ENCODE data around the gene MRAS.
"Not testable (repeated sequence)": the region's sequence is repeated elsewhere in the genome, so short reads cannot be mapped to it uniquely, and the experiment has no call there.

MRAS gene

DNA sequence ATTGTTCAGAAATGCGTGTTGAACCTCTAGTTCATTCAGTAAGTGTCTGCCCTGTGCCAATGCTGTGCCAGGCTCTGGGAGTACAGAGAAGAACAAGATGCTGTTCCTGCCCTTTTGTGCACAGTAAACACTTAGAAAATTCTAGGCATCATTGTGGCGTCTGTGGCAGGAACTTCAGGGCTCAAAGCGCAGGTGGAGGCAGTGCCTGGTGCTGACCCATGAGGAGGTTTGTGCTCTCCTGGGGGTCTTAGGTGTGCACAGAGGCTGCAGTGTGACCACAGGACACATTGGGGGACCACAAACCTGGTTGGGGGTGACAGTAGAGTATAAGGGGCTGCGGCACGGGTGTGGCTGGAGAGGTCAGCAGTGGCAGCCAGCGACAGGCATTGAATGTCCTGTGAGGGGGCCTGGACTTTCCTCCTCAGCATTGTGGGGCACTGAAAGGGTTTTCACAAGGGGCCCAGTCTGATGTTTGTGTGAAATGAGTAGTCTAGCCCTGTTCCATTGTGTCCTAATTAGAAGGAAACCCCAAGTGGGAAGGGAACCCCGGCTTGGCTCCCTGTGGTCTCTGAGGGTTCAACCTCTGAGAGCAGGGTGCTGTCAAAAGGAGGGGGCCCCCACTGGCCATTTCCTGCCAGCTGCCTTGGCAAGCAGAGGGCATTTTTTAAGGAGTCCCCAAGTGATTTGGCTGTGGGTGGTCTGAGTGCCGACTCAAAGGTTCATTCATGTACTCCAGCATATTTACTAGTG, 20.9 kb downstream of the MRAS start:
- no peak for DNase-seq

DNA sequence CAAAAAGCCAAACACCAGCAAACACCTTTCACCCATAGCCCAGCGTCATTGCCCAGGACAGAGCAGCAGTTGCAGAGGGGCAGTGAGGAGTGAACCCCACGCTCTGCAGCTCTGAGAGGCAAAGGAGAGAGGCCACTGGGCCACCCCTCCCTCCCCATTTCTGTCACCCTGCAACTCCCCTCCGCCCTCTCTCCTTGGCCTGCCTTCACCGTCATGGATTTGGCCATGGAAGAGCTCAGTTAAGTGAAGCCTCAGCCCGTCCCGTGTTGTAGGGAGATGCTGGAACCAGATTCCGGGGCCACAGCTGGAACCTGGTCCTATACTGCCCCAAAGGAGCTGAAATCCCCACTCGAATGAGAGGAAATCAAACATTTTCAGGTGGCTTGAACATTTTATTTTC, 21.9 kb downstream of the MRAS start:
- no peak for DNase-seq

DNA sequence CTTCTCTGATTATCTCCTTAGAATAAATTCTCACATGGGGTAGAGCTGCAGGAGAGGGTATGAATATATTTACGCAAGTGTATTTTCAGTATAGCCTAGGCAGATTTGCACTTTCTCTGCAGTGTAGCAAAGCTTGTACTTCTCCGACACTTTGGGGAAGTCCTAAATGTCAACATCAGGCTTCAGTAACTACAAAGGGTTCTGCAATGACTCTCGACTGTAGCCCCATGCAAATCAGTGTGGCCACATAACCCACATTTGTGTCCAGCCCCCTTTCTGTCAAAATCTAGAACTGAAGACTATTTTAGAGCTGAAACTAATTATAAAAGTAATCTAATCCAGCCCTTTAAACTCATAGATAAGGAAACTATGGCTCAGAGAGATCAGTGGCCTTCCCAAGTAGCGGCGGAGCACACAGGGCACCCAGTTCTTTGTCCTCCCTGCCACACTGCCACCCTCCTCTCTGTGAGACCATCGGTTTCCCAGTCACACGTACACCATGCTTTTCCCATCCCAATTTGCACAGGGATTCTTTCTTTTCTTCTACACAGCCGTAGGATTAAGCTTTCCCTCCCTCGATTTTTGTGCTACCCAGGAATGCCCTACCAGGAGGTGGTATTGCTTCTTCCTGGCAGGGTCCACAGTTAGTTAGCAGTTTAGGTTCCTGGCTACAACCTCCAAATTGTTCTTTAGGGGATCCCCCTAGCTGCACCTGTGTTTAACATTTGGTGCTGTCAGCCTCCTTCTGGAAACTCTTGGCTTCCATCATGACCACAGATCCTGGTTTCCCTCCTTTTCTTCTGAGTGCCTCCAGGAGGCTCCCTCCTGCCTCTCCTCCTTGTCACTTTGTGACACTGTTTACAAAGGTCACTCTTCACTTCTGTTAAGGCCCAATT, 22.9 kb downstream of the MRAS start:
- DNase-seq, result no peak

DNA sequence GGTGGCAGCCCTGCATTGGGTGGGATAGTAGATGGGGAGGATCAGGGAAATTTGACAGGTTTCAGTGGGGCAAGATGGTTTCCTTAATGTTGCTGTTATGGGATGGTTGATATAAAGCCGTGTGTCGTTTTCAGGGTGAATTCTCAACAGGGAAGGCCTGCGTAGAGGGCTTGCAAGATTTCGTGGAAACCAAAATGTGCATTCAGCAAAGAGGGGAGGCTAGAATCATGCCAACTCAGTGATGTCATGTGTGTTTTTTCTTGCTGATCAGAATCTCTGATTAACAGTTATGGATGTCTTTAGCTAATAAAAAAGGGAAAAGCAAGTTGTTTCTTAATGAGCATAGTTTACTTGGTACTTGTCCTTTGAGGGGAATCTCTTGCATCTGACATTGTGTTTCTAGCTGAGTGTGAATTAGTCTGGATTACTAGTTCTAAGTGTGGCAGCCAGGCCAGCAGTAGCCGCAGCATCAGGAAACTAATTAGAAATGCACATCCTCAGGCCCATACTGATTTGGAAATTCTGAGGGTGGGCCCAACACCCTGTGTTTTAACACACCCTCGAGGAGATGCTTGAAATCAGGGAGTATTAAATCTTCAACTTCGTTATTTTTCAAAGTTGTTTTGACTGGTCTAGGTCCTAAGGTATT, 24.8 kb downstream of the MRAS start:
- DNase-seq, result no peak

DNA sequence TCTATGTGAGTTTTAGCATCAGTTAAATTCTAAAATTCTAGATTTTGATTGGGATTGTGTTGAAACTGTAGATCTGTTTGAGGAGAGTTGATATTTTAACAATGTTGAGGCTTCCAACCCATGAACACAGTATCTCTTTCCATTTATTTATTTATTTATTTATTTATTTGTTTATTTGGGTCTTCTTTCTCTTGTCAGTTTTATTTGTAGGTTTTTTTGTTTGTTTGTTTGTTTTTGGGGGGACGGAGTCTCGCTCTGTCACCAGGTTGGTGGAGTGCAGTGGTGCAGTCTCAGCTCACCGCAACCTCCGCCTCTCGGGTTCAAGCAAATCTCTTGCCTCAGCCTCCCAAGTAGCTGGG, 25.3 kb downstream of the MRAS start:
- no peak for DNase-seq

DNA sequence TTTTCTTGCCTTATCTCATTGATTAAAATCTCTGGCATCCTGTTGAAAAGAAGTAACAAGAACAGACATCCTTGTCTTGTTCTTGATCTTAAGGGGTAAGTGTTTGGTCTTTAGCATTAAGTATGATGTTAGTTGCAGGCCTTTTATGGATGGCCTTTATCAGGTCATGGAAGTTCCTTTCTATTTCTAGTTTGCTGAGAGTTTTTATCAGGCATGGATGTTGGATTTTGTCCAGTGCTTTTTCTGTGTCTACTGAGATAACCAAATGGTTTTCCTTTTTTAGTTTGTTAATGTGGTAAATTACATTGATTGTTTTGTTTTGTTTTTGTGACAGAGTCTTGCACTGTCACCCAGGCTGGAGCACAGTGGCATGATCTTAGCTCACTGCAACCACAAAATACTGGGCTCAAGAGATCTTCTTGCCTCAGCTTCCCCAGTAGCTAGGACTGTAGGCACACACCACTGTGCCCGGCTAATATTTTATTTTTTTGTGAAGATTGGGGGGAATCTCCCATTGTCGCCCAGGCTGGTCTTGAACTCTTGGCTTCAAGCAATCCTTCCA, 26.3 kb downstream of the MRAS start:
- no peak for DNase-seq

DNA sequence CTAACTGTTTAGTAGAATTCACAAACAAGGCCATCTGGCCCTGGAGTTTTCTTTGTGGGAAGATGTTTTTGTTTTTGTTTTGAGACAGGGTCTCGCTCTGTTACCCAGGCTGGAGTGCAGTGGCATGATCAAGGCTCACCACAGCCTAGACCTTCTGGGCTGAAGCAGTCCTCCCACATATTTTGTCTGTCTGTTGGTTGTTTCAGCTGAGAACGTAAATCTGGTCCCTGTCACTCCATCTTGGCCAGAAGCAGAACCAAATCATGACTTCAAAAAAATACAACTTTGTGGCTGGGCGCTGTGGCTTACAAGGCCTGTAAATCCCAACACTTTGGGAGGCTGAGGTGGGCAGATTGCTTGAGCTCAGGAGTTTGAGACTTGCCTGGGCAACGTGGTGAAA, 27.1 kb downstream of the MRAS start:
- no peak for DNase-seq

DNA sequence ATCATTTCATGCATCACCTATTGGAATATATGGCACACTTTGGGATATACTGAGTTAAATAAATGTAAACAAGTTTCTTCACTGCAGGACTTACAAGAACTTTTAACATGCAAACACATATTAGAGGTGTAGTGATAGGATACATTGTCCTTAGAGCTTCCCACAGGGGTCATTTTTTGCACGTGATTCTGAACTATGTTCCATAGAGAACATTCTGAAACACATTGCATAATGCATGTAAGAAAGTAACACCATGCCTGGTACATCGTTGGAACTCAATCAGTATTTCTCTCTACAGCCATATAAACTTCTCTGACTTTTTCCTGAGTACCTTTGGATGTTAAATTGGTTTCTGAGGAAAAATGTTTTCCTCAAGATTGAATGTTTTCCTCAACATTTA, 28.3 kb downstream of the MRAS start:
- no peak for DNase-seq

DNA sequence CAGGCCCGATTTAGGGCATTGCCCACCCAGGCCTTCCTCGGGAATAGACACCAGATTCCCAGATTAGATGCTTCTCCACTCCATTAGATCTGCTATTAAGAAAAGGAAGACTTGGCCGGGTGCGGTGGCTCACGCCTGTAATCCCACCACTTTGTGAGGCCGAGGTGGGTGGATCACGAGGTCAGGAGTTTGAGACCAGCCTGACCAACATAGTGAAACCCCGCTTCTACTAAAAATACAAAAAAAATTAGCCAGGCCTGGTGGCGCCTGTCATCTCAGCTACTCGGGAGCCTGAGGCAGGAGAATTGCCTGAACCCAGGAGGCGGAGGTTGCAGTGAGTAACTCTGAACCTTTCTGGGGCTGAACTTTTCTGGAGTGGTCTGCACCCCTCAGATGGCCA, 28.8 kb downstream of the MRAS start:
- not testable (repeated sequence) for DNase-seq

DNA sequence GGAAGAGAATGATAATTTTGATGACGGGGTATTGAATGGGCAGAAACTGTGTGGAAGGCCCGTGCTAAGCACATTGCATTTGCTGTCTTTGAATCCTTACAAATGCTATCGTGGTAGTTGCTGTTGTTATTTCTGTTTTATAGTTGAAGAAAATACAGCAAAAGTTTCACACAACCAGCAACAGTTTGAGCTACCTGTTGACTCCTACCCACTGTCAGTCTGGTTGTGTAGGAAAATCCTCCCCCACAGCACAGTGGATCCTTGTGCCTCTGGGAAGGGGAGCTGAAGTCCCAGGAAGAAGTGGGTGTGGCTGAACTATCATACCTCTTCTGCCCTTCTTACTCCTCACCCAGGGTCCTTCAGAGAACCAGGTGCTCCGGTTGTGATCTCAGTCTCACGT, 29.4 kb downstream of the MRAS start:
- no peak for DNase-seq

DNA sequence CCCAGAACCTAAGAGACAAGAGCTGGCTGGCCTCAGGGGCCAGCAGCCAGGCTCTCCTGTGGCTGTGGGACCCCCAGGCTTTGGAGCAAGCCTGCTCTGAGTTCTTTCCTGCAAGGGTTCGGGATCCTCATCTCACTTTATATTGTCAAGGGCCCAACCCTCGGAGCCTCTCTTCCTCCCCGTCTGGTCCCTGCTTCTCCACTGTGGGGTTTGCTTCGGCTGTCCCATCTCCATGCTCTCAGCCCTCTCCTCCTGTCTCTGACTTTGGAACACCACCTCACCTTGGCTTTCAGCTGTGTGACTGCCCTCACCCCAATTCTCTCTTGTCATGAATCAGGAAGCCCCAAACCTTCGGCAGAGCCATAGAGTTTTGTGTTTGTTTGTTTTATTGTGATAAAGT, 30.0 kb downstream of the MRAS start:
- no peak for DNase-seq

DNA sequence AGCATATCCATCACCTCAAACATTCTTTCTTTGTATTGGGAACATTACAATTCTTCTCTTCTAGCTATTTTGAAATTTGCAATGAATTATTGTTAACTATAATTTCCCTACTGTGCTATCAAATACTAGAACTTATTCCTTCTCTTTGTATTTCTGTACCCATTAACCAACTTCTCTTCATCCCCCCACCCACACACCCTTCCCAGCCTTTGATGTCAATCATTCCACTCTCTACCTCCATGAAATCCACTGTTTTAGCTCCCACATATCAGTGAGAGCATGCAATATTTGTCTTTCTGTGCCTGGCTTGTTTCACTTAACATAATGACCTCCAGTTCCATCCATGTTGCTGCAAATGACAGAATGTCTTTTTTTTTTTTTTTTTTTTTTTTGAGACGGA, 30.6 kb downstream of the MRAS start:
- no peak for DNase-seq

DNA sequence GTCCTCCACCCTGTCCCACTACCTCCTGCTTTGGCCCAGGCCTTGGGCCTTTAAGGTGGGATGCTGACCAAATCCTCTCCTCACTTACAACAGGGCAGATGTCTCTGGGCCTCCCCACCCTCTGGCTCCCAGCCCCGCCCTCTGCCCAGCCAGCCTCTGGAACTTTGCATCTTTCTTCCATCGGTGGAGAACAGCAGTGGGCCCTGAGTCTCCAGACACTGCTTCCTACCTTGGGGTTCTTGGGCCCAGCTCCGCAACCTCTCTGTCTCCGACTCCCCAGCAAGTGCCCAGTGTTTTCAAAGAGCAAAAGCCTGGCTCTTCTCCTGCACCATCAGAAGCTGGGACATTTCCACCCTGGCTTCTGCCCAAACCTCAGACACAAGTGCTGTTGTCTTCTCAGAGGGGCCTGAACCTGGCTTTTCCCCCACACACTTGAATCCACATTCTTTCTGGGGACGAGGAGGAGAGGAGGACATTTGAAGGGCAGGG, 33.1 kb downstream of the MRAS start:
- no peak for DNase-seq

DNA sequence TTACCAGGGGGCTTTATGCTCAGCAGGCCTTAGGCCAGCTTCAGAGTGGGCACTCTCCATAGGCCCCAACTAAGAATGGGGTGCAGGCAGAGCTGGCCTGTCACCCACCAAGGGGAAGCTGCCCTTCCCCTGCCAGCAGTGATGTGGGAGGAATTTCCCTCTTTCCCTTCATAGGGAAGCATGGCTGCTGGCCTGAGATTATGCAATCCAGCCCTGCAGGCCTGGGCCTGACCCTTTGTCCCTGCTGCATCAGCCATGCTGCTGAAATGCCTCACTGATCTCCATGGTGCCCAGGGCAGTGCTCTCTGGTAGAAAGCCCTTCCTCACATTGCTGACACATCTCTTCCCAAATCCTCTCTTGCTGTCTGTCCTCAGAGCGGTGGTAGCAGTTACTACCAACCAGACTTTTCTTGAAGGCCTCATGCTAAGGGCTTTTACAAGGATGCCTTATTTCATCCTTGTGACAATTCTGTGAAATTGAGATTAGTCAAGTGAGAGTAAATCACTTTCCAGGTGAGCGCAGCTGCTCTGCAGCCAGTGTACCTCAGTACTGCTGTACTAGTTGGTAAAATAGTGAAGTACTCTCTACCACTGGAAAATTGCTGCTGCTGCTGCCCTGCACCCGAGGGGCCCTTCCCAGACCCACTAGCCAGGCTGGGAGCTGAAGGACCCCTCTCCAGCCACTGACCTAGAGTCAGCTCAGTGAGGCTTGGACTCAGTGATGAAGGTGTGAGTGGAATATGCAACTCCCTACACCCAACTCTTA, 33.8 kb downstream of the MRAS start:
- no peak for DNase-seq

DNA sequence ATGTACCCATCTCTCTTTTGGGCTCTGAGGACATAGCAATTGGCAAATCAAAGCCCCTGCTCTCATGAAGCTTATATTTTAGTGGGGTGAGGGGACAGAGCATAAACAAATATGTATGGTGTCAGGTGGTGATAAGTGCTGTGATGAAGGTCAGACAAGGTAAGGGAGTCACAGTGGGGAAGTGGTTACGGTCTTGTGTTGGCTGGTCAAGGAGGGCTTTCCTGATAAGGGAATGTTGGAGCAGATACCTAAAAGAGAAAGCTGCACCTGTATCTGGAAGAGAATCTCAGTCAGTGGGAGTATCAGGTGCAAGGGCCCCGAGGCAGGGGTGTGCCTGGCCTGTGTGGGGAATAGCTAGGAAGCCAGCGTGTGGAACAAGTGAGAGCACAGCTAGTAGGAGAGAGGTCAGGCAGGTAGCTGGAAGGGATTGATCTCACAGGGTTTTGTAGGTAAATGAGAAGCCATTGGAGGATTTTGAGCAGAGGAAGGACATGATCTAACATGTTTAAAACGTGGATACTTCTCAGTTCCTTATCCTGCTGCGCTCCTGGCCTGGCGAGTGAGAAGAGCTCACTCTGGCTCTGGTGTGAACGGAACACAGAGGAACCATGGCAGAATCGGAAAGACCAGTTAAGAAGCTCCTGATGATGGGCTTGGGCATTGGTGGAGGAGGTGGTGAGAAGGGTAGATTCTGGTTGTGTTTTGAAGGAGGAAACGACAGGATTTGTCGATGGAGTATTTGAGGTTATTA, 35.5 kb downstream of the MRAS start:
- DNase-seq, result no peak

DNA sequence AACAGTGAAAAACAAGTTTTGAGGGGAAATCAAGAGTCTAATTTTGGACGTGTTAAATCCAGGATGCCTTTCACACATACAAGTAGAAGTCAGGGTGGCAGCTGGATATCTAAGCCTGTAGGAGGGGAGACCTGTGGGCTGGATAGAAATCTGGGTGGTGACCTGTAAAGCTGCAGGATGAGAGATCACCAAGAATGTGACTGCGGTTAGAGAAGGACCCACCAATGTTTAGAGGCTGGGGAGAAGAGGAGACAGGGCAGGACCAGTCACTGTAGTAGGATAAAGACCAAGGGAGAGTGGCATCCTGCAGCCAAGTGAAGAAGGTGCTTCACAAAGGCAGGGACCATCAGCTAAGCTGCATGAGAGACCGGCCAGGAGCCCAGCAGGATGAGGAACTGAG, 36.2 kb downstream of the MRAS start:
- DNase-seq, result no peak

DNA sequence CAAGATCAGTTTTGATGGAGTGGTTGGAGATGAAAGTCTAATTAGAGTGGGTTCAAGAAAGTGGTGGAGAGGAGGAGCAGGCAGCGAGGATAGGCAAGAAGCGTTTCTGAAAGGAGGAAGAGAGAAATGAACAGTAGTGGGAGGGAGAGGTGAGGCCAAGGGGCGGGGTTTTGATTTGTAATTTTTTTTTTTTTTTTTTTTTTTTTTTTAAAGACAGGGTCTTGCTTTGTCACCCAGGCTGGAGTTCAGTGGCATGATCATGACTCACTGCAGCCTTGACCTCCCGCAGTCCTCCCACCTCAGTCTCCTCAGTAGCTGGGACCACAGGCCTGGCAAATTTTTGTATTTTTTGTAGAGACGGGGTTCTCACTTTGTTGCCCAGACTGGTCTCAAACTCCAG, 36.6 kb downstream of the MRAS start:
- DNase-seq, result no peak

DNA sequence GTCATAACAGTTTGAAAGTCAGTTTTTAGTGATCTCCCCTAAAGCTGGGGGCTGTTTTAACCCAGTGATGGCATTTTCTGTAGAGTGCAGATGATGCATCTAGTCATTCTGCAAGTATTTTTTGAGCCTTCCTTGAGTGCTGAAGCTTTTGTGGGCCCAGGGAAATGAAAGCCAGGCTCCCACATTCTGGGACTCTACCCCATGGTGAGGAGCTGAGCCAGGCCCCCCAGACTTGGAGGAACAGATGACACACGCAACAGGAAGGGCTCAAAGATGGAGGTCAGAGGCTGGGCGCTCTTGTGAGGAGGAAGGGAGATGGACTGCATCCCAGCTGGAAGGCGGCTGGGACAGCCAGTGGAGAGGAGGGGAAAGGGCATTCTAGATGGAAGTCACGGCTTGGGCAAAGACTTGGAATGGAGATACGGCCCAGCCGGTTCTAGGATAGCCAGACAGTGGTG, 40.8 kb downstream of the MRAS start:
- no peak for DNase-seq

DNA sequence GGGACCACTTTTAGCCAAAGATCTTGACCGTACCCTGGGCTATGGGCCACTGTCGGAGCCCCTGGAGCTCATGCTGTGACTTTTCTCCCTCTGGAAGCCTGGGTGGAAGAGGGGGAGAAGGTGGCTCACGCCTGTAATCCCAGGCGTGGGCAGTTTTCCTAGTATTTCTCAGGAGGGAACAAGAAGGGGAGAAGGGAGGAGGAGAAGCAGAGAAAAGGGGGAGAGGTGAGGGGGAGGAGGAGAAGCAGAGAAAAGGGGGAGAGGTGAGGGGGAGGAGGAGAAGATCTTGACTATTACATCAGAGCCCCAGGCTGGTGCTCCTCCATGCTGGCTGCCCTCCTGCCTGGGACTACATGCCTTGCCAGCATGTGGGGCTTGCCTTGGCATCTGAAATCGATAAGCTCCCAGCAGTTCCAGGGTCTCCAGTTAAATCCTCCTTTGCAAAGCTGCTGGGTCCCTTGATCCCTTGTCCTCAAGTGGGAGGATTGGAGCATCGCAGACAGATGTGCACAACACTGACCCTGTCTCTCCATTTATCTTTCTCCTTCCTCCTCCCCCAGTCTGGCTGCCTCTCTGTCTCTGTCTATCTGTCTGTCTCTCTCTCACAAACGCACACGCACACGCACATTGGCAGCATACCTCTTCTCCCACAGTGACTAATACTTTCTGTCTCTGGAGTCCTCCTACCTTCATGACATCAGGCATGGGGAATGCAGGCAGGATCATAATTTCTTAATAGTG, 41.6 kb downstream of the MRAS start:
- DNase-seq, result no peak

DNA sequence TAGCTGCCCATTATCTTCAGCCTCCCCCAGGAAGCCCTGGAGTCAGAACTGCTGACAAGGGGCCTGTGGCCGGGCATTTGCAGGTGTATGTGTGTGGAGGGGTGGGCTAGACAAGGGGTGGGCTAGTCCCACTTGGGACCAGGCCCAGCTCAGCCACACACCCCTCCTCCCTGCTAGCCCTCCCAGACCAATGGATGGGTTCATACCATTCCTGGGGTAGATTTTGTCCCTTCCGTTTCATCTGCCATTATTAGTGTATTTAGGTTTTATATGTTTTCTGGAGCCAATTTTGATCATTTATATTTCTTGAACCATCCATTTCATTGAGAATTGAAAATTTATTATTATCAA, 42.2 kb downstream of the MRAS start:
- no peak for DNase-seq

DNA sequence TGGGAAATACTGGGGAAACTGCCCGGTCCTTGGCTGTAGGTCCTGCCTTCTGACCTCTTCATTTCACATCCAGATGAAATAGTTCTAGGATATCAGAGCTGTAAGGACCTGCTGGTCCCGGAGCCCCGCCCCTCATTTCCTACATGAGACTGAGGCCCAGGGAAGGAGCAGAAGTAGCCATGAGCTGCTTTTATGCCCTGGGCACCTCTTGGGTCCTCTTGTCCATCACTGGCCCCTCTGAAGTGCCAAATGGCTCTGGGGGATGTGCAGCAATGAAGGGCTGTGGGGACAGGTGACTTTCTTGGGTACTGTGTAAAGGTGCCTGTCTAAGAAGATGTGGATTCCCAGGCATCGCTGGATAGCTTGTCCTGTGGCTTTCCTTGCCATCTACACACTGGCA, 45.8 kb downstream of the MRAS start:
- DNase-seq, result no peak
